ENCODE results near the gene CRYBG2. TPM values are rescaled to one million over a fixed set of nuclear protein-coding genes. Genes with fewer than 3 reads are reported as not detected.

Gene CRYBG2
- total and polyA plus RNA-seq, 10 donors, result 0.87 to 3.4 (median 1.2) TPM; not detected in 5

DNA sequence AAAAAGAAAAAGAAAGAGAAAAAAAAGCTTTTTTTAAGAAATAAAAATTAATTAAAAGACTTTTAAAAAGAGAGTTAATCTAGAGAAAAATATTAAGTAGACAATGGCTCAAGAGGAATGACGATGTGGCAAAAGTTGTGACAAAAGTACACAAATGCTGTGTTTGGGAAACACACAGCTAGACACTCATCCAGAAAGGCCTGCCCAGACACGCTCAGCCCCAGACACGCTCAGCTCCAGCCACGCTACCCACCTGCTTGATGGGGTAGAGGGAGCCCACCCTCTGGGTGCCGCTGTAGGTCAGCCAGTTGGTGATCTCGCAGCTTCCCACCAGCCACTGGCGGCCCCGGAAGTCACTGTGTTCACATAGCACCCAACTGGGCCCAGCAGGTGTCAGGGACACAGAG, 26.0 kb downstream of the CRYBG2 start:
- peaks cover 0 to 7% (median 0%) of the 10 kb centered on the region in 6 donors for H3K4me1 ChIP-seq
- H3K27me3 ChIP-seq (replicated peaks in 1 of 7), result peaks cover 0 to 9% (median 0%) of the 10 kb centered on the region in 7 donors
- no peaks in the 10 kb centered on the region for H3K9me3 ChIP-seq
- H3K4me3 ChIP-seq, result no peak overlapping the region
- intact Hi-C loops (cut with DNase I; ENCODE audit: low total_unique reads), result no loop called here
- no peak for DNase-seq
- H3K36me3 ChIP-seq, result peaks cover 0 to 46% (median 0%) of the 10 kb centered on the region in 6 donors
- H3K27ac ChIP-seq, result no peak overlapping the region
- peak in 1 of 3 donors; percentile 47 for TF ChIP-seq POLR2AphosphoS5 (IDR thresholded peaks at IDR 0.05)
- TF ChIP-seq, protein P1, sequence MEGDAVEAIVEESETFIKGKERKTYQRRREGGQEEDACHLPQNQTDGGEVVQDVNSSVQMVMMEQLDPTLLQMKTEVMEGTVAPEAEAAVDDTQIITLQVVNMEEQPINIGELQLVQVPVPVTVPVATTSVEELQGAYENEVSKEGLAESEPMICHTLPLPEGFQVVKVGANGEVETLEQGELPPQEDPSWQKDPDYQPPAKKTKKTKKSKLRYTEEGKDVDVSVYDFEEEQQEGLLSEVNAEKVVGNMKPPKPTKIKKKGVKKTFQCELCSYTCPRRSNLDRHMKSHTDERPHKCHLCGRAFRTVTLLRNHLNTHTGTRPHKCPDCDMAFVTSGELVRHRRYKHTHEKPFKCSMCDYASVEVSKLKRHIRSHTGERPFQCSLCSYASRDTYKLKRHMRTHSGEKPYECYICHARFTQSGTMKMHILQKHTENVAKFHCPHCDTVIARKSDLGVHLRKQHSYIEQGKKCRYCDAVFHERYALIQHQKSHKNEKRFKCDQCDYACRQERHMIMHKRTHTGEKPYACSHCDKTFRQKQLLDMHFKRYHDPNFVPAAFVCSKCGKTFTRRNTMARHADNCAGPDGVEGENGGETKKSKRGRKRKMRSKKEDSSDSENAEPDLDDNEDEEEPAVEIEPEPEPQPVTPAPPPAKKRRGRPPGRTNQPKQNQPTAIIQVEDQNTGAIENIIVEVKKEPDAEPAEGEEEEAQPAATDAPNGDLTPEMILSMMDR (IDR thresholded peaks at IDR 0.05 in 8 of 11, conservative IDR thresholded peaks at IDR 0.05 in 3 of 11), result no peak
- 81 to 91% (median 87%) methylated on average over 8 of the region's 8 CpGs for WGBS, 5 donors

GRCh38 chr1:26324550-26324949, 29.4 kb downstream of the CRYBG2 start:
- DNase-seq, result no peak
- Histone ChIP-seq H3K27ac (no peak overlapping the region), H3K9me3 (no peaks in the 10 kb centered on the region), H3K36me3 (peaks cover 0 to 68% (median 7%) of the 10 kb centered on the region in 6 donors), H3K4me1 (peaks cover 18 to 41% (median 30%) of the 10 kb centered on the region in 6 donors), H3K4me3 (no peak overlapping the region), H3K27me3 (replicated peaks in 1 of 7) (no peaks in the 10 kb centered on the region)
- TF ChIP-seq, protein P1 (IDR thresholded peaks at IDR 0.05 in 8 of 11, conservative IDR thresholded peaks at IDR 0.05 in 3 of 11), result no peak
- peak in 1 of 3 donors; percentile 67 for TF ChIP-seq POLR2AphosphoS5 (IDR thresholded peaks at IDR 0.05)
- 81 to 88% (median 85%) methylated on average over 3 of the region's 3 CpGs for WGBS, 5 donors
- intact Hi-C loops (cut with DNase I; ENCODE audit: low total_unique reads), result no loop called here

GRCh38 chr1:26323382-26323781, 30.5 kb downstream of the CRYBG2 start:
- H3K4me3 ChIP-seq, result no peak overlapping the region
- peaks cover 18 to 52% (median 34%) of the 10 kb centered on the region in 6 donors for H3K4me1 ChIP-seq
- no peaks in the 10 kb centered on the region for H3K27me3 ChIP-seq (replicated peaks in 1 of 7)
- TF ChIP-seq POLR2A (IDR thresholded peaks at IDR 0.05), result no peak
- no peak for TF ChIP-seq POLR2AphosphoS5 (IDR thresholded peaks at IDR 0.05)
- TF ChIP-seq, protein P1 (IDR thresholded peaks at IDR 0.05 in 8 of 11, conservative IDR thresholded peaks at IDR 0.05 in 3 of 11), result no peak
- no peak overlapping the region for H3K27ac ChIP-seq
- WGBS, 5 donors, result 83 to 97% (median 93%) methylated on average over 2 of the region's 2 CpGs
- H3K36me3 ChIP-seq, result peaks cover 0 to 67% (median 7%) of the 10 kb centered on the region in 6 donors
- no peak for DNase-seq
- intact Hi-C loops (cut with DNase I; ENCODE audit: low total_unique reads), result no loop called here
- H3K9me3 ChIP-seq, result no peaks in the 10 kb centered on the region

- Histone ChIP-seq H3K27ac (peak overlapping the region in 3 of 8 donors; percentile 87 to 92 (median 87)), H3K9me3 (no peaks in the 10 kb centered on the region), H3K4me3 (peak overlapping the region in 1 of 8 donors; percentile 85), H3K36me3 (peaks cover 0 to 58% (median 7%) of the 10 kb centered on the region in 6 donors), H3K4me1 (peaks cover 23 to 66% (median 46%) of the 10 kb centered on the region in 6 donors), H3K27me3 (replicated peaks in 1 of 7) (no peaks in the 10 kb centered on the region)
- 70 to 86% (median 75%) methylated on average over 10 of the region's 10 CpGs for WGBS, 5 donors
- intact Hi-C loops (cut with DNase I; ENCODE audit: low total_unique reads), result no loop called here
- no peak for DNase-seq
- no peak for TF ChIP-seq POLR2A (IDR thresholded peaks at IDR 0.05)
- TF ChIP-seq POLR2AphosphoS5 (IDR thresholded peaks at IDR 0.05), result peak in 2 of 3 donors; percentile 16 to 70
Observed at GRCh38 chr1:26322042-26322331, 31.9 kb downstream of the CRYBG2 start.

Data from spleen (tissue), 11 donors.